HFF-Myc (cell line): ENCODE data around the gene SCARF2.

Experiments
- DNase-seq: peaks from one replicate; pipeline ENCODE4 v3.0.0-alpha.2; 2011; ENCODE audit warnings: low read depth; ENCODE audit errors: extremely low read depth
- H3K4me3 ChIP-seq: replicated peaks from 2 replicates; pipeline ENCODE4 v1.5.1; 2011; ENCODE audit warnings: low read depth, mild to moderate bottlenecking, control low read depth, low read length
- TF ChIP-seq, protein P1 (sequence below): IDR thresholded peaks from 2 replicates; pipeline ENCODE4 v1.5.1; 2012; ENCODE audit warnings: mild to moderate bottlenecking, low read depth, low read length, control low read depth; ENCODE audit errors: missing control alignments

The SCARF2 gene

DNA sequence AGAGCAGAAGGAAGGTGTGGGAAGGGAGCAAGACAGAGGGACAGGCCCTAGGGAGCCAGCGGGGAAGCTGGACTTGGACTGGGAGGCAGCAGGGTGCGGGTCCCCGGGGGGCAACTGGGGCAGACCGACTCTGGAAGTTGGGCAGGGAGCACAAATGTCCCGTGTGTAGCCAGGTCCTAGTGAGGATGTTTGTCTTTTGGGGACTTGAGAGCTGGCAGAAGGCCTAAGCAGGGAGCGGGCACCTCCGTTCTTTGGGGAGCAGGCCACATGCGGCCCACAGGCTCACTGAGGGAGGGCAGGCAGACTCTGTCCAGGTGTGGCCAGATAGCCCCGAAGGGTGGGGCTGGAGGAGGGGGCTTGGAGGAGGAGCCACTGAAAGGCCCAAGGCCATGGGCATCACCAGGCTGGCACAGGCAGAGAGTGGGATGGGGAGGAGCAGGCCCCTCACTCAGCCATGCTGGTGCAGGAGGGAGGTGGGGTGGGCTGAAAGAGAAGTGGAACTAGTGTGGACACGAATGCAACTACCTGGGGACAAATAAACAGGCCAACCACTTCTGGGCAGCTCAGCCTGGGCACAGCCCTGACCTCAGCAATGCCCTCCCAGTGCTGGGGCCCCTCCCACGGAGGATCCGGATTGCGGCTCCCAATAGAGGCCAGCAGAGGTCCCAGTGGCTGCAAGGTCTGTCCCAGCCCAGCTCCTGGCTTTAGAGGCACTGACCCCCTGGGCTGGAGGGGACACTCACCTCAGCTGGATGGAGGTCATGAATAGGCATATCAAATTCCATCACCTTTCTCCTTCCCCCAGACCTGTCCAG, 1.3 kb upstream of the SCARF2 start:
- no peak for DNase-seq
- TF ChIP-seq, protein P1, sequence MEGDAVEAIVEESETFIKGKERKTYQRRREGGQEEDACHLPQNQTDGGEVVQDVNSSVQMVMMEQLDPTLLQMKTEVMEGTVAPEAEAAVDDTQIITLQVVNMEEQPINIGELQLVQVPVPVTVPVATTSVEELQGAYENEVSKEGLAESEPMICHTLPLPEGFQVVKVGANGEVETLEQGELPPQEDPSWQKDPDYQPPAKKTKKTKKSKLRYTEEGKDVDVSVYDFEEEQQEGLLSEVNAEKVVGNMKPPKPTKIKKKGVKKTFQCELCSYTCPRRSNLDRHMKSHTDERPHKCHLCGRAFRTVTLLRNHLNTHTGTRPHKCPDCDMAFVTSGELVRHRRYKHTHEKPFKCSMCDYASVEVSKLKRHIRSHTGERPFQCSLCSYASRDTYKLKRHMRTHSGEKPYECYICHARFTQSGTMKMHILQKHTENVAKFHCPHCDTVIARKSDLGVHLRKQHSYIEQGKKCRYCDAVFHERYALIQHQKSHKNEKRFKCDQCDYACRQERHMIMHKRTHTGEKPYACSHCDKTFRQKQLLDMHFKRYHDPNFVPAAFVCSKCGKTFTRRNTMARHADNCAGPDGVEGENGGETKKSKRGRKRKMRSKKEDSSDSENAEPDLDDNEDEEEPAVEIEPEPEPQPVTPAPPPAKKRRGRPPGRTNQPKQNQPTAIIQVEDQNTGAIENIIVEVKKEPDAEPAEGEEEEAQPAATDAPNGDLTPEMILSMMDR = peak; percentile 24
- H3K4me3 ChIP-seq = peak overlapping the region; percentile 47

DNA sequence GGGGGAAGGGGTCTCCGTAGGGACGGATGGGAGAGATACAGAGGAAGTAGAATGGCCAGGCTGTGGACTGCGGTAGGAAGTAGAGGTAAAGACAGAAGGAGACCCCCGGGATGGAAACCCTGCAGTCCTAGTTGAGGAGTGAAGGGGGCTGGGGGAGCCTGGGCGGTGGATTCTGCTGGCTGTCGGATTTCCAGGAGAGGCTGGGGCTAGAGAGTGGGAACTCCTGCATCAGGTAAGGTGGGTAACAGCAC, 727 bp upstream of the SCARF2 start:
- TF ChIP-seq, protein P1 = no peak
- peak overlapping the region; percentile 47 for H3K4me3 ChIP-seq
- no peak for DNase-seq

DNA sequence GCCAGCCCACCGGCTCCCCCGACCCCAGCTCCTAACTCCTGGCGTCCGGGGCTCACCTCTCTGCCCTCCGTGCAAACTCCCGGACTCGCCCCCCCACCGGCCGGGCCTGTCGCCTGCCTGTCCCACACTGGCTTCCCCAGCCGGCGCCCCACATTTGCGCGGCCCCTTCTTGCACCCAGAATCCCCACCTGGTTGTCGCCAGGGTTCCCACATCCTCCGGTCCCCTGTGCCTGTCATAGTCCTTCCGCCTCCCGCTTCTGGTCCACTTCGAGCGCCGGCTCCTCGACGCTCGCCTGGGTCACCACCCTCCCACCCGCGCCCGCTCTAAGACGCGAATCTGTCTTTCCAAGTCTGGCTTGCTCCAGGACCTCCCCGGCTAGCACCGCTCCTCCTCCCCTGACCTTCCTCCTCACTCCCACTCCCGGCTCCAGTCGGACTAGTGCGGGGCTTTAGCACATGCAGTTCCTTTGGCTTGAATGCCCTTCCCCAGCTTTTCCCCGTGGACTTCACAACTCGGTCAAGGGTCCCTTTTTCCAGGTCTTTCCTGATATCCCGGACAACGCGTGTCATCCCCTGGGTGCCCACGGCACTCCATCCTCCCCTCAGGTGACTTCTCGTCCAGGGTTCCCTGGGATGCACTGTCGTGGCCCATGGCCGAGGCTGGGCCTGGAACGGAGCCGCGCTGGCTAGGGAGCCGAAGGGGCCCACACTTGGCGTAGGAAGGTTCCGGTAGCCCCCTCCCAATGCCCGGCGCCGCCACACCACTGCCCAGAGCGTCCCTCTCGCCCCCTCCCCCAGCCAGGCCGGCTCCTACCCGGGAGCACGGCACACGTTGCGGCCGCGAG, 635 bp downstream of the SCARF2 start:
- TF ChIP-seq, protein P1 = no peak
- peak overlapping the region; percentile 79 for H3K4me3 ChIP-seq
- no peak for DNase-seq

DNA sequence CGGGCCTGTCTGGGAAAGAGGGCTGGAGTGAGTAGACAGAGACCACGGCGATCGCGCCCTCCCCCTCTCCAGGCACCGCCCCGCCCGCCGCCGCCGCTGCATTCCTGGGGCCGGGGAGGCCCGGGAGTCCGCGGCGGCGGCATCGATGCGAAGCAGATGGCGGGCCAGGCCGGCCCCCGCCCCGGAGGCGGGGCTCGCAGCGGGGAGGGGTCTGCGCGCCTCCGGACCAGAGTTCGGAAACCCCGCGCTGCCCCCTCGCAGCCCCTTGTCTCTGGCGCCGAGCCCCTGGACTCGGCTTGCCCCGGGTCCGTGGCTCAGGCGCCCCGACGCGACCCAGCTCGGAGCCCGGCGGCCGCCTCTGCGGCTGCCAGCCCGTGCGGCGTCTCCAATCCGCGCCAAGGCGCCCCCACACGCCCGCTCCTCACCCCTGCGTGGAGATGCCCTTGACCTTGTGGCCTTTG, 1.3 kb downstream of the SCARF2 start:
- H3K4me3 ChIP-seq = peak overlapping the region; percentile 79
- TF ChIP-seq, protein P1 = no peak
- no peak for DNase-seq

DNA sequence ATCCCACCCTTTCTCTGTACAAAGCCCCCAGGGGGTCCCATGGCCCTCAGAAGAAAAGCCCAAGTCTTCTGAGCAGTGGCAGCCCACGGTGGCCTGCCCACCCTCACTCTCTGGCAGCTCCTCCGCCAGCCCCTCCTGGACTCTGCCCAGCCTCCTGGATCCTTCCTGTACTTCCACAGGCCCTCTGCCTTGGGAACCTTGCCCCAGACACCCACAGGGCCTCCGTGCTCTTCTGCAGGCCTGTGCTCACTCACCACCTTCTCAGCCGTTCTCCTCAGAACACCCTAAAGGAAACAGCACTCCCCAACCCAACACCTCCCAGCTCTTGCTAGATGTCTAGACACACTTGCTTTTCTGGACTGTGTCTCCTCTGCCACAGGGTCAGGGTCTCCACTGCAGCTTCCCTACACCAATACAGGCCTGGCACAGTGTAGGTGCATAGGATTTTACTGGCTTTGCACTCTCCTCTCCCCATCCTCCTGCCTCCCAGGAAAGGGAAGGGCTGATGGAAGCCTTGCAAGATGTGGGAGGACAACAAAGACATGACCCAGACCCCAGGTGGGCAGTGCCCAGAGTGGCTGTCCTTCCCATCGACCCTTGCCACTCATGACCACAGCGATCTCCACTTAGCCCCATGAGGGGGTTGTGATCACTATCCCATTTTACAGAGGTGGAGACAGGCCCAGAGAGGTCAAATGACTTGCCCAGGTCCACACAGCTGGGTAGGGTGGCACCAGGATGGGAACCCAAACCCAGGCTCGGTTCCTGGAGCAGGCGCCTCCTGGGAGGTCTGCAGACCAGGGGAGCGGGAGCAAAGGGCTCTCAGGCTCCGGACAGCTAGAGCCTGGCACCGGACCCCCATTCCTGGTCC, 2.0 kb downstream of the SCARF2 start:
- no peak for DNase-seq
- TF ChIP-seq, protein P1 = no peak
- peak overlapping the region; percentile 79 for H3K4me3 ChIP-seq

DNA sequence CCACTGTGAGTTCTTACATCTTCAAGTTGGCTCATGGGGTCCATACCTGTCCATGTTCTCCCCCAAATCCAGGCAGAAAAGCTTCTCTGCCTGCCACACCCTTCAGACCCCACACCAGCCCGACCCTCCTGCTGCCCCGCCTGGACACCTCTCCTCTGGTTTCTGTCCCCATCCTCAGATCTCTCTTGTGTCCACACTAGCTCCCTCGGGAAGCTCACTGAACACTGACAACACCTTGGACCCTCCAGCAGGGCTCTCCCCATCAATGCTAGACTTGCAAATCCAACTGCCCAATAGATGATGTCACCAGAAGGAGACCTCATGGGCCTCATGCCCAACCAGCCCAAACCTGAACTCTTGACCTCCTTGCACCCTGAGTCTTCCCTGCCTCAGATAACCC, 2.9 kb downstream of the SCARF2 start:
- no peak for DNase-seq
- H3K4me3 ChIP-seq = no peak overlapping the region
- TF ChIP-seq, protein P1 = no peak
